ENCODE results near the gene PA2G4.

PA2G4 gene

DNA sequence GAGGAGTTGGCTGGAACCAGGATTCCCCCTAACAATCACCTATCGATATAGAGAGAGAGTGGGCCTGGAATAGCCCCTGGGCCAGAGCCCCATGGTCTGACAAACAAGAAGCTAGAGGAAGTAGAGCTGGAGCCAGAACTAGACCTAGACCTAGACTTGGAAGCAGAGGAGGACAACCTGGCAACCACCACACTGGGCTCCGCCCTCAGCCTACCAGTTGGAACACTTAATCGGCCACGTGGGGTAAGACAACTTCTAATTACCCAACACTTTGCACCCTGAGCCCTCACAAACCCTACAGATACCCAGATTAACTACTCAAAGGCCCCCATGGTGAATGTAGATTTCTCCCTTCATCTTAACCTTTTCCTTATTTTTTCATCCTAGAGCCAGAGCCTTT lies 4.6 kb upstream of the PA2G4 start:
- DNase-seq (ENCODE audit: low spot score): no peak

- DNase-seq (ENCODE audit: low spot score): no peak
Observed at GRCh38 chr12:56101045-56101444, 3.3 kb upstream of the PA2G4 start.

GRCh38 chr12:56102683-56103065 lies 1.7 kb upstream of the PA2G4 start:
- DNase-seq (ENCODE audit: low spot score): no peak

- no peak for DNase-seq (ENCODE audit: low spot score)
Observed at GRCh38 chr12:56103066-56103711, 1.2 kb upstream of the PA2G4 start.

DNA sequence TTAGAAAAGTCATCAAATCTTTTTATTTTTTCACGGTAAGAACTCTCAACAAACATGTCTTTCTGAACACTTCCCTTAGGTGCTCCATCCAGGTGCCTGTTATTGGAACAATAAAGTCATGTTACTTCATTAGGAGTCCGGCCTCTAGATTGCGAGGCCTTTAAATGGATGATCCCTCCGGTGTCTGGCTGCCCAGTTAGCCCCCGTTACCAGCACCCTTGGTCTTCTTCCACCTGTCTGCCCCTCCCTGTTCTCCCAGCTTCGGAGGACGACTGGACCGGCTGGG lies 593 bp upstream of the PA2G4 start:
- no peak for DNase-seq (ENCODE audit: low spot score)

DNA sequence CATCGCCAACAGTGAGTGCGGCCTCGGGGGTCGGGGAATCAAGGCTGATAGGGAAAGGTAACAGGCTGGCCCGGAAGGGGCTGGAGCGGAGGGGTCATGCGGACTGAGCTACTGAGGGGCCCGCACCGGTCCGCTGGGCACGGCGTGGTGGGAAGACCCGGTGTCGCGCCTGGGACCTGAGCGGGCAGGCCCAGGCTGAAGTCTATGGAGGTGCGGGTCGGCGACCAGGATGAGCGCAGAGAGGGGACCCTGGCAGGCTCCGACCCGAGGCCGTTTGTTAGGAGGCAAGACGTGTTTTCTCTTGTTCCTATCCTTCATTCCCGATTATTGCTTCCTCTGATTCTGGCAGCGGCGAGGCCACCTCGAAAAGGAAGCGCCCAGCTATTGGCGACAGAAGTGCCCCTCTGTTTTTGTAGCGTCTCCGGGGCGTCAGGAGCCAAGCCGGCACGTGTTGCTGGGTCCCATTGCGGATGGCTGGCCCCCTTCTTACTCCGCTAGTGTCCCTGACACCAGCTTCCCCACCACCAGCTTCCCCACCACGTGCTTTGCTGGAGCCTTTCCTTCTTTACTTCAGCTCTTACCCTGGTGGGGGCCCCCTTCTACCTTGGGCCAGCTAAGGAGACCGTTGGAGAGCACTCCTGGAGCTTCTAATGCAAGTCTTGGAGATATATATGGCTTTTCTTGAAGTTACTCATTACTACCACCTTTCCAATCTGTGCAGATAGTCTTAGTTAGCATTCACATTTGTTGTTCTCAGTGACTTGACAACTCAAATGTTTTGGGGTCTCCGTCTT lies 653 bp downstream of the PA2G4 start:
- peak; percentile 39 for DNase-seq (ENCODE audit: low spot score)

DNA sequence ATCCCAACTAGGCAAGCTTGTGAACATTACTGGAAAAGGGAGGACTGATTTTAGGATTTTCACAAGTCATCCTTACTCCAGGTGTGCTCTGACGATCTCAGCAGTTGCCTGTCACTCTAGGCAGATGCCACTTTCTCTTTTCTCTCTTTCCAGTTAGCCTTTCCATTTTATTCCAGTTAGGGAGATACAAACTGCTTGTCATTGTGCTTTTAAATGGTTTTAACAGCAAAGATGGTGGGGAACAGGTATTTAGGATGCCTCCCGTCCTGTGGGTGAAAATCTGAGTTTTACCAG lies 1.2 kb downstream of the PA2G4 start:
- no peak for DNase-seq (ENCODE audit: low spot score)

DNA sequence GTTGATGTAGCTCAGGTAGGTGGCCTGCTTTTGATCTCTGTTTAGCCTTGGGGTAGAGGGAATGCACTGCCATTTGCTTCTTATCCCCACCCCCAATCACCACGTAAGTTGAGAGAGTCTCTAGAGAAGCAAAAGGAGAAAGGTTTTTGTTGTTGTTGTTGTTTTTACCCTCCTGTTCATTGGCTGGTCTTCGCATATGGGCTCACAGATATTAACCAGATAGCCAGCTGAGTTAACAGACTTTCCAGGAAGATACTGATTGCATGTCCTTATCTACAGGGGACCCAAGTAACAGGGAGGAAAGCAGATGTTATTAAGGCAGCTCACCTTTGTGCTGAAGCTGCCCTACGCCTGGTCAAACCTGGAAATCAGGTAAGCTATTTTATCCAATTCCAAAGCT lies 2.9 kb downstream of the PA2G4 start:
- no peak for DNase-seq (ENCODE audit: low spot score)

DNA sequence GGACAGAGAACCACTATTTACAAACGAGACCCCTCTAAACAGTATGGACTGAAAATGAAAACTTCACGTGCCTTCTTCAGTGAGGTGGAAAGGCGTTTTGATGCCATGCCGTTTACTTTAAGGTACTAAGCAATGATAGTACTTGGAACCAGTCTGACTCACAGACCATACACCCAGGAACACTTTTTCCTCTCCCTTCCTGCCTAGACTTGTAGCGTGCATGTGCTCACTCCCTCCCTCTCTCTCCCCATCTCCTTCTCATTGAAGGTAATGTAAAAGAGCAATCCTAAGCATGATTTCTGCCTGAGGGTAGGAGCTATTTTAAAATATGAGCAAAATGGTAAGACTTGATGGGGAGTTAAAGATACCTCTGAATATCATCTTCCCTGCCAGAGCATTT lies 6.2 kb downstream of the PA2G4 start:
- DNase-seq (ENCODE audit: low spot score): no peak

DNA sequence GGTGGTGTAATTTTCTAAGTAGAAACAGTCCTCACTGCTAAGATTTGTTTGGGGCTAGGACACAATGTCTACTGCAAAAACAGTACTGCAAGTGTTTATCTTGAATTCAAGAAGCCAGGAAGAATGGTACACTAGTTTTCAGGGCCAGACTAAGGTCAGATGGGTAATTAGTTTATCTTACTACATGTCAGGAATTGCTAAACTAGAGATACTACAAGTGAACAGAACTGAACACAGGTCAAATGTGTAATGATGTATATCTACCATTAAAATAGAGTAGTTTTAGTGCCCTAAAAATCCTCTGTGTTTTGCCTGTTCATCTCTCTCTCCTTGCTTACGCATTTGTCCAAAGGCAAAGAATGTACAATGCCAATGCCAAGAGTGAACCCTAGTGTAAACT lies 9.7 kb downstream of the PA2G4 start:
- DNase-seq (ENCODE audit: low spot score): no peak

- DNase-seq (ENCODE audit: low spot score): peak; percentile 20
Observed at GRCh38 chr12:56115329-56115728, 11.0 kb downstream of the PA2G4 start.

DNA sequence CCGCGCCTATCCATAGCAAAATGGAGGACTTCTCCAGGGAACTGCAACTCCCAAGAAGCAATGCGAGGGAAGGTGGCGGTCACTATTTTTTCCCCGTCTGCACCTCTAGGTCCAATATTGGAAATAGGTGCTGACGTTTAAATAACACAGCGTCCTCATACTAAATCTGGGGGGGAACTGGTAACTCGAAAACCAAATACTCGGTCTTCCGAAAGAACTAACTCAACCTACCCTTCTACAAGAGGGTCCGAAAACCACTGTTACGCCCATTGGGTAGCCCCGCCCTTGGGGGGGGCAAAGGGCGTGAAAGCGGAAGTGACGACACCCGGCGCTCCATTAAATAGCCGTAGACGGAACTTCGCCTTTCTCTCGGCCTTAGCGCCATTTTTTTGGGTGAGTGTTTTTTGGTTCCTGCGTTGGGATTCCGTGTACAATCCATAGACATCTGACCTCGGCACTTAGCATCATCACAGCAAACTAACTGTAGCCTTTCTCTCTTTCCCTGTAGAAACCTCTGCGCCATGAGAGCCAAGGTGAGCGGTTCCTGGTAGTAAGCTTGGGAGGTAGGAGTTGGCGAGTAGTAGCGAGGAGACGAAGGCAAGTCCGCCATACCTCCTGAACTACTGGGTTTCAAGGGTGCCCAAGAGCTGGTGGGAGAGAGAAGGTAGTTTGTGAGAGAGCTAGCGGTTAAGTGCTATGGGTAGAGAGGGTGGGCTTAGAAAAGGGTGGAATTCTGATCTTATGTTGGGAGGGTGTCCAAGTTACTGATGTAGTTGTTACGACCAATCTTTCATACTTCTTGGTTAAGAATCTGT lies 12.1 kb downstream of the PA2G4 start, which contains the start of gene RPL41:
RPL41 (plus strand) TSS at position 367 of the 815 bp plus-strand sequence.
- peak; percentile 95 for DNase-seq (ENCODE audit: low spot score)

DNA sequence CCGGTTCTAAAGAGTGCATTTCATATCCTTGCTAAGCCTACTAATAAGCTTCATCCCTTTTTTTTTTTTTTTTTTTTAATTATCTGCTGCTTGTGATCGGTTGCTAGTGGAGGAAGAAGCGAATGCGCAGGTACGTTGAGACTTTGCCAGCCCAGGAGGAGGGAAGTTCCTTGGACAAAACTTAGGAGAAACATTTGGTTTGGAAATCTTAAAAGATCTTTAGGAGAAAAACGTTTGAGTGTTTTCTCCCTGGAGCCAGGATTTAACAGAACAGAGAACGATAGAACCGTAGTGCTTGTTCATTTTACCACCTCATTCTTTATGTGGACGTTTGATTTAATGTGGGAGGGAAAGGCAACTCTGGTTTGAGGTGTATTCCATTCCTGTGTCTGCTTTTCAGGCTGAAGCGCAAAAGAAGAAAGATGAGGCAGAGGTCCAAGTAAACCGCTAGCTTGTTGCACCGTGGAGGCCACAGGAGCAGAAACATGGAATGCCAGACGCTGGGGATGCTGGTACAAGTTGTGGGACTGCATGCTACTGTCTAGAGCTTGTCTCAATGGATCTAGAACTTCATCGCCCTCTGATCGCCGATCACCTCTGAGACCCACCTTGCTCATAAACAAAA lies 12.8 kb downstream of the PA2G4 start:
- peak; percentile 29 for DNase-seq (ENCODE audit: low spot score)

GRCh38 chr12:56117778-56118687 lies 13.7 kb downstream of the PA2G4 start, which contains the start of gene ZC3H10:
ZC3H10 (plus strand) TSS chr12:56118266; CDS start chr12:56120563, 2,297 bp downstream.
- peak; percentile 100 for DNase-seq (ENCODE audit: low spot score)

GRCh38 chr12:56118688-56119357 lies 14.5 kb downstream of the PA2G4 start:
- no peak for DNase-seq (ENCODE audit: low spot score)

GRCh38 chr12:56119361-56119796 lies 15.0 kb downstream of the PA2G4 start:
- peak; percentile 91 for DNase-seq (ENCODE audit: low spot score)

DNA sequence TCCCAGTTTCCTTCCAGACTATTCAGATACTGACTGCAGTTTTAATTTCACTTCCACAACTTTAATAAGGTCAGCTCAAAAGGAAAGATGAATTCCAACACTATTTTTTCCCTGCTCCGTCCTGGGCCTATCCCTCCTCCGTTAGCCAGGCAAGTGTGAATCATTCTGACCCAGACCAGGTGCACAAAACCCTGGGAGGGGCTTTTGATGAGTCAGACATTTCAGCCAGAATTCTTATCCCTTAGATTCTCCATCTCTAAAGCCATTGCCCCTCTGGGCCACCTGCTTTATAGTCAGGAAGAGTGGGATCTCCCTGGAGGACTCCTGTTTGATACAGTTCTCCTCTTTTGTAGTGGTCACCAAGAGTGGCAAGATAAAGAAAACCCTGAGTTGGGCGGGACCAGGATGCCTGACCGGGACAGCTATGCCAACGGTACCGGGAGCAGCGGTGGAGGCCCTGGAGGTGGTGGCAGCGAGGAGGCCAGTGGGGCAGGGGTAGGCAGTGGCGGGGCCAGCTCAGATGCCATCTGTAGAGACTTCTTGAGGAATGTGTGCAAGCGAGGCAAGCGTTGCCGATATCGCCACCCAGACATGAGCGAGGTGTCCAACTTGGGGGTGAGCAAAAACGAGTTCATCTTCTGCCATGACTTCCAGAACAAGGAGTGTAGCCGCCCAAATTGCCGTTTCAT lies 15.9 kb downstream of the PA2G4 start:
- DNase-seq (ENCODE audit: low spot score): peak; percentile 76

DNA sequence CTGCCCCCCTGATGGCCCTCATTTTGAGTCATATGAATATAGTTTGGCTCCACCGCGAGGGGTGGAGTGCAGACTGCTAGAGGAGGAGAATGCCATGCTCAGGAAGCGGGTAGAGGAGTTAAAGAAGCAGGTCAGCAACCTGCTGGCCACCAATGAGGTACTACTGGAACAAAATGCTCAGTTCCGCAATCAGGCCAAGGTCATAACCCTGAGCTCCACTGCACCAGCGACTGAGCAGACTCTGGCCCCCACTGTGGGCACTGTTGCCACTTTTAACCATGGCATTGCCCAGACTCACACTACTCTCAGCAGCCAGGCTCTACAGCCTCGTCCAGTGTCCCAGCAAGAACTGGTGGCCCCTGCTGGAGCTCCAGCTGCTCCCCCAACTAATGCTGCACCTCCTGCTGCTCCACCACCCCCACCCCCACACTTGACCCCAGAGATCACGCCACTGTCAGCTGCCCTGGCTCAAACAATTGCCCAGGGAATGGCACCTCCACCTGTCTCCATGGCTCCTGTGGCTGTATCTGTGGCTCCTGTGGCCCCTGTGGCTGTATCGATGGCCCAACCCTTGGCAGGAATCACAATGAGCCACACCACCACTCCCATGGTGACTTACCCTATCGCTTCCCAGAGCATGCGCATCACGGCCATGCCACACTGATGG lies 17.0 kb downstream of the PA2G4 start:
- DNase-seq (ENCODE audit: low spot score): no peak

DNA sequence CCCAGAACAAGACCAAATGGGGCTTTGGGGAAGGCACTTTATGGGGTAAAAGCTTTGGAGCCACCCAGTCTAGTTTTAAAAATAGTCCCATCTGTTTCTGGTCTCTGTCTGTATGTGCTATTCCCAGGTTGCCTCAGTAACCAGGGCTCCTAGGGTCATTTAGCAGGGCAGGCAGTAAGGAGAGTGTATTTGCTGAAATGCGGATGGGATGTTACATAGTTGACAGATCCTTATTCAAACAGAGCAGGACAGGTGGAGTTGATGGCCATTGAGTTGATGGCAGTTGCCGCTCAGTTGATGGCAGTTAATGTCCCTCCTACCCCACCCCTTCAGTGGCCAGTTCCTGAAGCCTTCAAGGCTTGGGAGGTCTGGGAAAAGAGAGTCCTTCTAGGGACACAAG lies 18.3 kb downstream of the PA2G4 start:
- DNase-seq (ENCODE audit: low spot score): no peak

DNA sequence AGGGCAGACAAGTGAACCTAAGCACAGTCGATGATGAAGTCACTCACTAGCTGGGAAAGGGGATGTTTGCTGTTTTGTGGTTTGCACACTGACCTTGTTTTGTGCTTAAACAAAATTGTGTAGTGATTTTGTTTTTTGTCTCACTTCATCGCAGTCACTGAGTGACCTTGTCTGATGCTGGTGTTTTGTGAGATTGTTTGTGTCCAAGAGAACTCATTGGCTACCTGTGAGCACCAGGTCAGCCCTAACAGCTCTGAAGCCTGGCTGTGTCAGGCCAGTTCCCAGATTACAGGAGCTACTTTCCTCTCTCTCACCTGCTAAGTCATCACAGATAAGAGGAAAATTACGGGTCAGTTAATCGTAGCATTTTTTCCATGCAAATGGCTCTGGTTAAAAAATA lies 19.8 kb downstream of the PA2G4 start:
- no peak for DNase-seq (ENCODE audit: low spot score)

All from kidney tubule cell (primary cell).